ENCODE measurements around the gene FKBP1A.

The FKBP1A gene

GRCh38 chr20:1326031-1326930 is 66.6 kb downstream of the FKBP1A start:
- no peak for TF ChIP-seq MAX (IDR thresholded peaks at IDR 0.05; ENCODE audit: low read depth, low read length)
- no peak for TF ChIP-seq MYC (IDR thresholded peaks at IDR 0.05; ENCODE audit: low read depth, low read length)
- no peak for TF ChIP-seq POLR2A (IDR thresholded peaks at IDR 0.05; ENCODE audit: extremely low read depth, insufficient read length)
- TF ChIP-seq CTCF (IDR thresholded peaks at IDR 0.05; ENCODE audit: low read depth, low read length), result no peak
- peak overlapping the region; percentile 96 for H3K4me3 ChIP-seq (ENCODE audit: low read depth, low read length)
- DNase-seq (ENCODE audit: low read depth), result no peak

- peak overlapping the region; percentile 96 for H3K4me3 ChIP-seq (ENCODE audit: low read depth, low read length)
- TF ChIP-seq POLR2A (IDR thresholded peaks at IDR 0.05; ENCODE audit: extremely low read depth, insufficient read length), result peak; percentile 94
- TF ChIP-seq MYC (IDR thresholded peaks at IDR 0.05; ENCODE audit: low read depth, low read length), result peak; percentile 96
- TF ChIP-seq MAX (IDR thresholded peaks at IDR 0.05; ENCODE audit: low read depth, low read length), result peak; percentile 91
- no peak for TF ChIP-seq CTCF (IDR thresholded peaks at IDR 0.05; ENCODE audit: low read depth, low read length)
- peak; percentile 97 for DNase-seq (ENCODE audit: low read depth)
Measured at GRCh38 chr20:1325173-1326030, 67.5 kb downstream of the FKBP1A start.

- peak overlapping the region; percentile 96 for H3K4me3 ChIP-seq (ENCODE audit: low read depth, low read length)
- TF ChIP-seq MYC (IDR thresholded peaks at IDR 0.05; ENCODE audit: low read depth, low read length) (no peak), POLR2A (IDR thresholded peaks at IDR 0.05; ENCODE audit: extremely low read depth, insufficient read length) (no peak), MAX (IDR thresholded peaks at IDR 0.05; ENCODE audit: low read depth, low read length) (no peak), CTCF (IDR thresholded peaks at IDR 0.05; ENCODE audit: low read depth, low read length) (no peak)
- DNase-seq (ENCODE audit: low read depth), result peak; percentile 35
Measured at GRCh38 chr20:1324598-1325172, 68.2 kb downstream of the FKBP1A start.

GRCh38 chr20:1323830-1324597 is 68.8 kb downstream of the FKBP1A start:
- H3K4me3 ChIP-seq (ENCODE audit: low read depth, low read length), result no peak overlapping the region
- DNase-seq (ENCODE audit: low read depth), result no peak
- TF ChIP-seq POLR2A (IDR thresholded peaks at IDR 0.05; ENCODE audit: extremely low read depth, insufficient read length), result no peak
- TF ChIP-seq MYC (IDR thresholded peaks at IDR 0.05; ENCODE audit: low read depth, low read length), result no peak
- TF ChIP-seq CTCF (IDR thresholded peaks at IDR 0.05; ENCODE audit: low read depth, low read length), result no peak
- TF ChIP-seq MAX (IDR thresholded peaks at IDR 0.05; ENCODE audit: low read depth, low read length), result no peak

GRCh38 chr20:1323256-1323655 is 69.6 kb downstream of the FKBP1A start:
- no peak for DNase-seq (ENCODE audit: low read depth)
- no peak overlapping the region for H3K4me3 ChIP-seq (ENCODE audit: low read depth, low read length)
- TF ChIP-seq POLR2A (IDR thresholded peaks at IDR 0.05; ENCODE audit: extremely low read depth, insufficient read length) (no peak), MYC (IDR thresholded peaks at IDR 0.05; ENCODE audit: low read depth, low read length) (no peak), CTCF (IDR thresholded peaks at IDR 0.05; ENCODE audit: low read depth, low read length) (no peak), MAX (IDR thresholded peaks at IDR 0.05; ENCODE audit: low read depth, low read length) (no peak)
